ENCODE results near the gene ATP2C1. TPM values are rescaled to one million over a fixed set of nuclear protein-coding genes. Genes with fewer than 3 reads are reported as not detected.

ATP2C1 gene
- total RNA-seq, 6 experiments from 2014 or later, result 19.2 to 44.0 (median 27.5) TPM

DNA sequence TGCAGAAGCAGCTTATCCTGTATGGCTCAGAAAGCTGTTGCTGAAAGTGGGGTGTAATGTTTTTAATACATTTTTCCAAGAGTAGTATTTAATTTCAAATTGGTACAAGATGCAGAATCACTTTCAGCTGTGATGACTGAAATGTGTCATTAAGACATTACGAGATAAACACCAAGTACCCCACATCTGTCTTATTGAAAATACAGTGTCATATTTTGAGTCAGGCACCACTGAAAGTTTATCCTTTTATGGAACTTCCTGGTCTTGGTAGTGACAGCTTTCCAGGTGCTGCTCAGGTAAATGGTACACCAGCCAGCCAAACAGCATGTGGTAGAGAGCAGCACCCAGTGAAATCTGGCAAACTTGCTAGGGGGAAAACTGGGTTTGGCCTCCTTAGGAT is 115.8 kb downstream of the ATP2C1 start:
- intact Hi-C loops (cut with DNase I), result no loop called here
- Histone ChIP-seq H3K36me3 (peaks cover 0 to 29% (median 0%) of the 10 kb centered on the region in 4 donors), H3K27me3 (no peaks in the 10 kb centered on the region), H3K27ac (no peak overlapping the region), H3K9me3 (no peaks in the 10 kb centered on the region), H3K4me3 (no peak overlapping the region), H3K4me1 (no peaks in the 10 kb centered on the region)
- 70% methylated on average over 1 of the region's 1 CpG for WGBS (ENCODE audit: insufficient coverage, low coverage, low lambda C conversion rate, missing lambda C conversion rate)
- DNase-seq (no peak), ATAC-seq (no peak)
- no peak for TF ChIP-seq POLR2A (IDR thresholded peaks at IDR 0.05)
- TF ChIP-seq, protein P1, sequence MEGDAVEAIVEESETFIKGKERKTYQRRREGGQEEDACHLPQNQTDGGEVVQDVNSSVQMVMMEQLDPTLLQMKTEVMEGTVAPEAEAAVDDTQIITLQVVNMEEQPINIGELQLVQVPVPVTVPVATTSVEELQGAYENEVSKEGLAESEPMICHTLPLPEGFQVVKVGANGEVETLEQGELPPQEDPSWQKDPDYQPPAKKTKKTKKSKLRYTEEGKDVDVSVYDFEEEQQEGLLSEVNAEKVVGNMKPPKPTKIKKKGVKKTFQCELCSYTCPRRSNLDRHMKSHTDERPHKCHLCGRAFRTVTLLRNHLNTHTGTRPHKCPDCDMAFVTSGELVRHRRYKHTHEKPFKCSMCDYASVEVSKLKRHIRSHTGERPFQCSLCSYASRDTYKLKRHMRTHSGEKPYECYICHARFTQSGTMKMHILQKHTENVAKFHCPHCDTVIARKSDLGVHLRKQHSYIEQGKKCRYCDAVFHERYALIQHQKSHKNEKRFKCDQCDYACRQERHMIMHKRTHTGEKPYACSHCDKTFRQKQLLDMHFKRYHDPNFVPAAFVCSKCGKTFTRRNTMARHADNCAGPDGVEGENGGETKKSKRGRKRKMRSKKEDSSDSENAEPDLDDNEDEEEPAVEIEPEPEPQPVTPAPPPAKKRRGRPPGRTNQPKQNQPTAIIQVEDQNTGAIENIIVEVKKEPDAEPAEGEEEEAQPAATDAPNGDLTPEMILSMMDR (IDR thresholded peaks at IDR 0.05), result no peak

- TF ChIP-seq, protein P1 (IDR thresholded peaks at IDR 0.05), result no peak
- TF ChIP-seq POLR2A (IDR thresholded peaks at IDR 0.05), result no peak
- Histone ChIP-seq H3K36me3 (peaks cover 0 to 37% (median 2%) of the 10 kb centered on the region in 4 donors), H3K9me3 (no peaks in the 10 kb centered on the region), H3K4me3 (no peak overlapping the region), H3K27ac (no peak overlapping the region), H3K4me1 (peaks cover 0 to 3% (median 0%) of the 10 kb centered on the region in 4 donors), H3K27me3 (no peaks in the 10 kb centered on the region)
- no peak for DNase-seq
- no peak for ATAC-seq
- intact Hi-C loops (cut with DNase I), result no loop called here
- WGBS (ENCODE audit: insufficient coverage, low coverage, low lambda C conversion rate, missing lambda C conversion rate), result 89% methylated on average over 3 of the region's 3 CpGs
These were observed 125.1 kb downstream of the ATP2C1 start for GRCh38 chr3:131018970-131019369.

- peak in 2 of 4 donors; percentile 29 to 32 for ATAC-seq
- DNase-seq, result no peak
- H3K27ac ChIP-seq, result no peak overlapping the region
- no peaks in the 10 kb centered on the region for H3K9me3 ChIP-seq
- intact Hi-C loops (cut with DNase I), result no loop called here
- H3K36me3 ChIP-seq, result peaks cover 0 to 25% (median 2%) of the 10 kb centered on the region in 4 donors
- no peaks in the 10 kb centered on the region for H3K27me3 ChIP-seq
- no peak for TF ChIP-seq POLR2A (IDR thresholded peaks at IDR 0.05)
- TF ChIP-seq, protein P1 (IDR thresholded peaks at IDR 0.05), result no peak
- peaks cover 0 to 4% (median 0%) of the 10 kb centered on the region in 4 donors for H3K4me1 ChIP-seq
- 79% methylated on average over 5 of the region's 5 CpGs for WGBS (ENCODE audit: insufficient coverage, low coverage, low lambda C conversion rate, missing lambda C conversion rate)
- H3K4me3 ChIP-seq, result no peak overlapping the region
These were observed 126.3 kb downstream of the ATP2C1 start for GRCh38 chr3:131020122-131020693.

GRCh38 chr3:131025539-131025938 is 131.7 kb downstream of the ATP2C1 start:
- no peaks in the 10 kb centered on the region for H3K9me3 ChIP-seq
- DNase-seq (no peak), ATAC-seq (no peak)
- H3K4me3 ChIP-seq, result peak overlapping the region; percentile 62 to 81 (median 77)
- intact Hi-C loops (cut with DNase I), result no loop called here
- no peaks in the 10 kb centered on the region for H3K27me3 ChIP-seq
- H3K27ac ChIP-seq, result no peak overlapping the region
- H3K36me3 ChIP-seq, result peaks cover 0 to 6% (median 0%) of the 10 kb centered on the region in 4 donors
- H3K4me1 ChIP-seq, result peaks cover 0 to 12% (median 0%) of the 10 kb centered on the region in 4 donors
- 46% methylated on average over 1 of the region's 1 CpG for WGBS (ENCODE audit: insufficient coverage, low coverage, low lambda C conversion rate, missing lambda C conversion rate)
- TF ChIP-seq POLR2A (IDR thresholded peaks at IDR 0.05), result no peak
- TF ChIP-seq, protein P1 (IDR thresholded peaks at IDR 0.05), result no peak
